Globus pallidus (tissue), 1 donor: ENCODE results near the gene DNAAF5.

Experiments used
- DNase-seq: peaks from one replicate; pipeline ENCODE4 v3.0.0-alpha.2; 2015; ENCODE audit warnings: low spot score

DNAAF5 gene

GRCh38 chr7:726084-726853, at the start of gene DNAAF5:
DNAAF5 (plus strand) TSS chr7:726699; CDS start chr7:726721, 22 bp downstream.
- DNase-seq, result peak; percentile 79

- DNase-seq, result no peak
Measured at GRCh38 chr7:676972-677385, 49.5 kb upstream of the DNAAF5 start.

- no peak for DNase-seq
Measured at GRCh38 chr7:680411-681127, 45.9 kb upstream of the DNAAF5 start.

GRCh38 chr7:681551-682307, 44.8 kb upstream of the DNAAF5 start:
- no peak for DNase-seq

- no peak for DNase-seq
Measured at GRCh38 chr7:682810-683209, 43.7 kb upstream of the DNAAF5 start.

GRCh38 chr7:683526-684205, 42.8 kb upstream of the DNAAF5 start:
- no peak for DNase-seq

- DNase-seq, result no peak
Measured at GRCh38 chr7:684416-684815, 42.1 kb upstream of the DNAAF5 start.

- no peak for DNase-seq
Measured at GRCh38 chr7:685540-685939, 41.0 kb upstream of the DNAAF5 start.

- DNase-seq, result no peak
Measured at GRCh38 chr7:690478-691360, 35.8 kb upstream of the DNAAF5 start.

- DNase-seq, result no peak
Measured at GRCh38 chr7:691361-692045, 35.0 kb upstream of the DNAAF5 start.

- DNase-seq, result no peak
Measured at GRCh38 chr7:693280-693679, 33.2 kb upstream of the DNAAF5 start.

- DNase-seq, result no peak
Measured at GRCh38 chr7:696426-696811, 30.1 kb upstream of the DNAAF5 start.

- no peak for DNase-seq
Measured at GRCh38 chr7:696812-697551, 29.5 kb upstream of the DNAAF5 start.

GRCh38 chr7:698515-699475, 27.7 kb upstream of the DNAAF5 start:
- DNase-seq, result no peak

GRCh38 chr7:699476-700170, 26.9 kb upstream of the DNAAF5 start:
- DNase-seq, result no peak

GRCh38 chr7:701086-701671, 25.3 kb upstream of the DNAAF5 start:
- no peak for DNase-seq

GRCh38 chr7:703049-703448, 23.4 kb upstream of the DNAAF5 start:
- no peak for DNase-seq

GRCh38 chr7:706721-707120, 19.8 kb upstream of the DNAAF5 start:
- DNase-seq, result no peak
